OCI-M1 (cell line): ENCODE results near the gene RND2.
"Not testable (repeated sequence)": the region's sequence is repeated elsewhere in the genome, so short reads cannot be mapped to it uniquely, and the experiment has no call there.

Experiments used
- DNase-seq: peaks from one replicate; lab custom pipeline; 2025; lab: John Stamatoyannopoulos, UW

The RND2 gene

GRCh38 chr17:43024407-43025289, at the start of gene RND2:
TSS of gene RND2 (plus strand) at chr17:43025231. CDS start at chr17:43025348, 117 bp downstream.
- peak; percentile 97 for DNase-seq

- DNase-seq, result no peak
Observed at GRCh38 chr17:42975265-42975664, 49.8 kb upstream of the RND2 start.

- DNase-seq, result not testable (repeated sequence)
Observed at GRCh38 chr17:42975701-42976100, 49.3 kb upstream of the RND2 start.

- peak; percentile 80 for DNase-seq
Observed at GRCh38 chr17:42979511-42980273, 45.3 kb upstream of the RND2 start, which contains the start of gene PTGES3L. TSS of gene PTGES3L (minus strand) at chr17:42980080. CDS start at chr17:42980053, 27 bp downstream.

GRCh38 chr17:42980274-42980765, 44.7 kb upstream of the RND2 start, which contains the start of gene RUNDC1:
TSS of gene RUNDC1 (plus strand) at chr17:42980565. CDS start at chr17:42980577, 12 bp downstream.
- peak; percentile 88 for DNase-seq

- DNase-seq, result peak; percentile 59
Observed at GRCh38 chr17:42980766-42981397, 44.1 kb upstream of the RND2 start.

GRCh38 chr17:42982266-42982665, 42.8 kb upstream of the RND2 start:
- DNase-seq, result no peak

GRCh38 chr17:42985225-42985624, 39.8 kb upstream of the RND2 start:
- DNase-seq, result peak; percentile 80

- no peak for DNase-seq
Observed at GRCh38 chr17:42989141-42989540, 35.9 kb upstream of the RND2 start.

GRCh38 chr17:42989726-42990652, 35.0 kb upstream of the RND2 start:
- no peak for DNase-seq

- DNase-seq, result no peak
Observed at GRCh38 chr17:42991471-42991870, 33.6 kb upstream of the RND2 start.

- no peak for DNase-seq
Observed at GRCh38 chr17:42992872-42993271, 32.2 kb upstream of the RND2 start.

GRCh38 chr17:42993913-42994312, 31.1 kb upstream of the RND2 start:
- DNase-seq, result not testable (repeated sequence)

GRCh38 chr17:42997390-42997983, 27.5 kb upstream of the RND2 start:
- peak; percentile 74 for DNase-seq

- peak; percentile 100 for DNase-seq
Observed at GRCh38 chr17:42997984-42998938, 26.8 kb upstream of the RND2 start, which contains the start of gene RPL27. TSS of gene RPL27 (plus strand) at chr17:42998419. CDS start at chr17:42998751, 332 bp downstream.

- DNase-seq, result no peak
Observed at GRCh38 chr17:42999003-42999525, 26.0 kb upstream of the RND2 start.

- DNase-seq, result not testable (repeated sequence)
Observed at GRCh38 chr17:43000894-43001293, 24.1 kb upstream of the RND2 start.

GRCh38 chr17:43003542-43004172, 21.4 kb upstream of the RND2 start:
- DNase-seq, result peak; percentile 34
